GM19468 (cell line): ENCODE data around the gene LMO2.
"Not testable (repeated sequence)": the region's sequence is repeated elsewhere in the genome, so short reads cannot be mapped to it uniquely, and the experiment has no call there.

Experiments used
- ATAC-seq: cut with Tn5 transposase; IDR thresholded peaks from one replicate; pipeline ENCODE4 v1.9.1; 2021; ENCODE audit warnings: mild to moderate bottlenecking, moderate library complexity, moderate number of reproducible peaks; ENCODE audit not compliant: unreplicated experiment; ENCODE audit errors: extremely low read depth

The LMO2 gene

DNA sequence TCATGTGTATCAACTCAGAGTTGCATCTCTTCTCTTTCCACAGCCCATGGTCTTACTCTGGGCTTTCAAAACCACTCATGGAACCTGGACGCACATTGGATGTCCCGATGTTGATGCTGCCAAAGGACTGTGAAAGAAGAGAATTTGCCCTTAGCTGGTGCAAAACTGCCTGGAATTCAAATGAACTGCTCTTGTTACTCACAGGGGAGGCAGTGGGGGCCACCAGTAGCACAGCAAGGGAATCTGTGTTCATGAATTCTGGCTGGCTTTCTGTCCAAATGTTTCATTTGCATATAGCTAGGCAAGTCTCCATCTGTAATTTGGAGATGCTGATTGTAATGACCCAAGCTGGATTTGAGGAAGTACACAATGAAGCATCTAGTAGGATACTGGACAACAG lies 24.9 kb downstream of the LMO2 start:
- ATAC-seq: no peak

DNA sequence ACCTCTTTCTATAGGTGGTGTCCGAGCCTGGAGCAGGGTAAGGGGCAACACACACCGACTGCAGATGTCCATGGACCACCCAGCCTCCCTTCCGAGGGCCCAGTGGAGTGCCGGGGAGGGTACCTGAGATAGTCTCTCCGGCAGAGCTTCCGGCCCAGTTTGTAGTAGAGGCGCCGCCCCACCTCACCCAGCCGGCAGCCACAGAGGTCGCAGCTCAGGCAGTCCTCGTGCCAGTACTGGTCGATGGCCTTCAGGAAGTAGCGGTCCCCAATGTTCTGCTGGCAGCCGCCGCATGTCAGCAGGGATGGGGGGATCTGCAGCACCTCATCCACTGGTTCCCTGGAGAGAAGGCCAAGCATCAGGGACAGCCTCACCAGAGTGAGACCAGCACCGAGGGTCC lies 27.4 kb downstream of the LMO2 start:
- ATAC-seq: no peak

DNA sequence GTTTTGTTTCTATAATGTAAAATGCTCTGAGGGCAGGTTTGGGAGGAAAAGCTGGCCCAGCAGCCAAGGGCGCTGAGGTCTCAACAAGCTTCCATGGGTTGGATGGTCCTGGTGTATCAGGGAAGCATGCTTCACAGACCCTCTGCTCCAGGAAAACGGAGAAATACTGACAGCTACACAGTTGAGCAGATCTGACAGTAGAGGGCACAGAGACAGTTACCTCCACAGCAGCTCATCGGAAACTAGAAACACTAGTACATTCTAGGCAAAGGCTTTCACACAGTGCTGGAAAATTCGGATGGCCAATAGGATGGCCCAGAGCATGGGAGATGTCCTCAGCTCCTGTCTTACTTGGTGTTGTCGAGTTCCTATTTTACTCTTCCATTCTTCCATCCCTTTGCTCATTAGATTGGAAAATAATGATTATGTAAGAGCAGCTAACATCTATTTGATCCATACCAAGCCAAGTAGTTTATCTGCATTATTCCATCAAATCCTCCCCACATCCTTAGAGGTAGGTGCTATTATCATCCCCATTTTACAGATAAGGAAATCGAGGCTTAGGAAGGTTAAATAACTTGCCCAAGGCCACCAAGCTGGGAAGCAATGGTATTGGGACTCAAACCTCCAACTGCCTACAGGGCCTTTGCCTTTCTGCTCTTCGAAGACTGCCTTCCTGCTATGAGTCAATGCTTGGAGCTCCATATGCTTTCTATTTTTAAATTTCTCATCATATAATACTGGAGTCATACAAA lies 28.3 kb downstream of the LMO2 start:
- no peak for ATAC-seq

DNA sequence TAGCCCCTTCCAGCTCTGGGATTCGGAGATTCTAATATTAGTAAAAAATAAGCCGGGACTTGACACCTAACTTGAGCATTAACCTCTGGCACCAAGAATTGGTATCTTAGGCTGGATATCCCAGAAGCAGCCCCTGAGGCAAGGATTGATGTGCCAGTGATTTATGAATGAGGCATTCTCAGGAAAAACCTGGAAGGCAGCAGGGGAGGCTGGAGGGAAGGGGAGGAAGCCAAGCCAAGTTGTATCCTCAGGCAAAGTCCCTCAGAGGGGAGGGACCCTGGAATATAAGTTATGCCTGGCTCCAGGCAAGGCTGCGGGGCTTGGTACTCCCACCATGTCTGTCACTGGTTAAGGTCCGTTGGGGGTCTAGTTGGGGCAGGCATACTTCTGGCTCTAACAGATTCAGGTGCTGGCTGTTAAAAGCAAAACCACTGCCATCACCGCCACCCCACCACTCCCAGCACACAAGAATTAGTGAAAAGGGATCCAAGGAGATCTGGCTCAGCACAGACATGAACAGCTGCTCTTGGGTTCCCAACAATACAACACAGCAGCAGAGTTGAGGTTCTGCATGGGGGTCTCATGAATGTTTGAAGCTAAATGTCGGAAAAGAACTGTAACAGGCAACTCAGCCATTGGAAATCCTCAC lies 29.8 kb downstream of the LMO2 start:
- ATAC-seq: no peak

DNA sequence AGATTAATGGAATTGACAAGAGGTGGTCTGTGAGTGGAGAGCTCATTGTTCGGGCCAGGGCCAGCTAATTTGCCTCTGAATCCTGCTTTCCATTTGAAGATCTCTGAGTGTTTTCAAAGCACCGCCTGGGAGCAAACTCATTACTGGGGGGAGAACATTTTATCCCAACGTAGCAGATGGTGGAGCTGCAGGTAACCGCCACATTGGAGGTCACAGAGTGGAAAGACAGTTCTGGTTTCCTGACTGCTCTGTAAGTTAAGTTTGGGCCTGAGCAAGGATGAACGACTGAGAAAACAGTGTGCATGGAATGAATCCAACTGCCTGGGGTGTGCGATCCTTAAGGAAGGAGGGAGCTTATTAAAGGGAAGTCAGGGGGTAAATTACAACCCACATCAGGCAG lies 30.5 kb downstream of the LMO2 start:
- no peak for ATAC-seq

DNA sequence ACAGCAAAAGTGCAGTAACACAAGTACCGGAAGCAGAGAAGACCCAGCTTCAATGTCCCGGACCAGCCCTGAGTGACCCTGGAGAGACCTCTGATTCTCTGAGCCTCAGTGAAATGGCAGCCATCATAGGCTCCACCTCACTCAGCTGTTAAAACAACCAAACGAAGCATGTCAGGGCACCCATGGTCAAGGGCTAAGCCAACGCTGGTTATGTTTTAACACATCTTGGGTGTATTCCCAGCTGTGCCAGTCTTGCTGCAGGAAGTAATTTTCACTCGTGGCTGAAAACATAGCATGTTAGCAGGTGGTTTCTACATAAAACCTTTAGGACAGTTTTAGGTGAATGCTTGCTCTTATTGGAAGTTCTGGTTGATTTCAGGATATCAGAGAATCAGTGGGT lies 30.9 kb downstream of the LMO2 start:
- ATAC-seq: no peak

DNA sequence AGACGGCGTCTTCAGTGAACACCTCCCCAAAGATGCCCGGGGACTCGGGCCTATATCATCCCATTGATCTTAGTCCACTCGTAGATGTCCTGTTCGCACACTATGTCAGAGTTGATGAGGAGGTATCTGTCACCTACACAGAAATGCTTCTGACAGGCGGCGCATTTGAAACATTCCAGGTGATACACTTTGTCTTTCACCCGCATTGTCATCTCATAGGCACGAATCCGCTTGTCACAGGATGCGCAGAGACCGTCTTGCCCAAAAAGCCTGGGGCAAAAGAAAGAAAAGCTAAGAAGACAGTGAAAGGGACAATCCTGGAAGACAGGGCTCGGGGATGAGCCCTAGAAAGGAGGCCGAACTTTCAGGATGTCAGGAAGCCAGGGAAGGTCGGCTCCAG lies 32.6 kb downstream of the LMO2 start:
- no peak for ATAC-seq

DNA sequence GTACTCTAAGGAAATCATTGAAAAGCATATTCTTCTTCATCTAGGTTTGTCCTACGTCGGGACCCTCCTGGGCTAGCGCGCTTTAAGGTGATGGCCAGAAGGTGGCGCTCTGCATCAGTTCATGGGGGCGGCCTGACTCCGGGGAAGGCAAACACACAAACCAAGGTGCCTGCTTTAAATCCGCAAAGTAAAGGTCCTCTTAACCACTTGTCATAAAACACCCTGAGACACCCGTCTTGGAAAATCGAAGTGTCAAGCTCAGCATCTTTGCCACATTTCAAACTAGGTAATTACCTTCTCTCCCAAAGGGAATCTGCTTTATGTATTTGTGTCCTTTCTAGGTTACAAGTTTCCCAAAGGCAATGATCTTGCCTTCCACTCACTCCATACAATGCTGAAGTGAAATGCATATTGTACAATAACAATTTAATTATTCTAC lies 33.9 kb downstream of the LMO2 start:
- ATAC-seq: no peak

DNA sequence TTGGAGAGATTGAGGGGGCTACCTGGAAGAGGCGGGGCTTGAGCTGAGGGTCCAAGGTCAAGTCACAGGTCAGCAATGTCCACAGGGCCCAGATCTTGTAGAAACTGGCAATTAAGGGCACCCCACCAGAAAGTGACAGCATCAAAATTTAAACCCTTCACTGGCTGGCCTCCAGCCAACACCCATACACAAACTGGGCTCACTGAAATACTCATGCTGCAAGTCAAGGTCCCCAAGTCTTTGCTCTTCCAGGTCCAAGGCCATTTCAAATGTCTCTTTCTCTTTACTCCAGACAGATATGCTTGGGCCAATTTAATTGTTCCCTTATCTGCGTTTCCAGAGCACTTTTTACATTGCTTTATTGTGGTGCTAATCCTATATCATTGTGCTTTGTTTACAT lies 36.4 kb downstream of the LMO2 start:
- ATAC-seq: no peak

DNA sequence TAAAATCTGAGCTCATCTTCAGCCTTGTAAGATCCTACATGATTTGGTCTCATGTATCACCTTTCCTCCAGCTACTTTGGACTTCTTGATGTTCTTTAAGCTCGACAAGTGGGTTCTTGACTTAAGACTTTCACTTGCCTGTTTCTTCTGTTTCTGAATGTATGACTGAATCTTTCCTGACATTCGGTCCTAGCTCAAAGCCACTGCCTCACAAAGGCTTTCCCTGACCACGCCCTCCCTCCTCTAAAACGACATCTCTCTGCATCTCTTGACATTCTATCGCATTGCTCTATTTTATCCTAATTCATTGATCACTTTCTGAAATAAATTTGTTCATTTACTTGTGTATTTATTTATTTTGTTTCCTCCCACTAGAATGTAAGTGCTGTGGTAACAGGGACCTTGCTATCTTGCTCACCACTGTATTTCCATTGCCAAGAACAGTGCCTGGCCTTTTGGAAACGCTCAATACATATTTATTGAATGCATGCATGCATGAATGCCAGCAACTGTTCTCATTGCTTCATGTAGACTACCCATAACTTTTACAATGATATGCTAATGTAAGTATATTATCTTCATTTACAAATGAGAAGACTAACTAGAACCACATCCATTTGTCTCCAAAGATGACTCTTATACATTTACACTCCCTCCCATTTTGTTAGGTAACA lies 43.0 kb downstream of the LMO2 start:
- ATAC-seq: no peak

DNA sequence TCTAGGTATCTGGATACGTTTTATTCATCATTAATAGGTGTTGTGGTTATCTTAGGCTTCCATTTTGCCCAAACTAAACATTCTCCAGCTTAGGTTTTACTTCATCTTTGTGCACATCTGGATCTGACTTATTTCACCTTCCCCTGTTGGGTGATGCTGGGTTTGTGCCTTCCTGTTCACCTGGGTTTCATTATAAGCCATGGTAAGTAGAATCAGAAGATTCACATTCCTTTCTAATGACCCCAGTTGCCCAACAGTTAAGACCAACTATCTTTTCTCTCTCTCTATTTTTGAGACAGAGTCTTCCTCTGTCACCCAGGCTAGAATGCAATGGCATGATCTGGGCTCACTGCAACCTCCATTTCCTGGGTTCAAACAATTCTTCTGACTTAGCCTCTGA lies 44.6 kb downstream of the LMO2 start:
- no peak for ATAC-seq

DNA sequence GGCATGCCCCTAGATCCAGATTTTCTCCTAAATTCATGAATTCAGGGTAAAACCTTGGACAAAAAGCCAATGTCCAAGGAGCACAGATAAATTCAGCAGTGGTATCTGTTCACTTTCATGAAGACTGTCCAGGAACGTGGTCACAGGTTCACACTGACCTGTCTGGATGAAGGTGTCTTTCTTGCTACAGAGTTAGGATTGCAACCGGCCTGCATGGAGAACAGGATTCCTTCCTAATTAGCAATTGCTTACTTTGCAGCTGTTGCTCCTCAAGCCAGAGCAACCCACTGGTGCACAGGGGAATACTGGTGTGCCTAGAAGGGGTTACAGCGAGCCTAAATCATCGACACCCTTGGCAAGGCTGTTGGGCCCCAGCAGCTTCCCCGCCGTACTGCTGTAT lies 47.6 kb downstream of the LMO2 start:
- no peak for ATAC-seq

DNA sequence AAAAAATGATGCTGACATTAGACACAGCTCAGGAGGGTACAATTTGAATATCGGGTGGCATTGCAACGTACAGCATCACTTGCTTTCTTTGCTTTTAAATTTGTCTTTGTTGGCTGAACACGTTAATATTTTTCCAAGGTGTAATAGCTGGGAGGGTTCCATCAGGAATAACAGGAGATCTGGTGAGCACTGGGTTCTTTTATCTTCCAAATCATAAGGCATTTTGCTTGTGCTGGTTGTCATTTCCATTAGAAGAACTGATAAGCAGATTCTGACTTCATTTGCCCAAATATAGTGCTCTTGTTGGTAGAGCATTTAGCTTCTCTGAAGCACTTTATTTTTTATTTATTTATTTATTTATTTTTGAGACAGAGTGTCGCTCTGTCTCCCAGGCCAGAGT lies 48.9 kb downstream of the LMO2 start:
- ATAC-seq: no peak

DNA sequence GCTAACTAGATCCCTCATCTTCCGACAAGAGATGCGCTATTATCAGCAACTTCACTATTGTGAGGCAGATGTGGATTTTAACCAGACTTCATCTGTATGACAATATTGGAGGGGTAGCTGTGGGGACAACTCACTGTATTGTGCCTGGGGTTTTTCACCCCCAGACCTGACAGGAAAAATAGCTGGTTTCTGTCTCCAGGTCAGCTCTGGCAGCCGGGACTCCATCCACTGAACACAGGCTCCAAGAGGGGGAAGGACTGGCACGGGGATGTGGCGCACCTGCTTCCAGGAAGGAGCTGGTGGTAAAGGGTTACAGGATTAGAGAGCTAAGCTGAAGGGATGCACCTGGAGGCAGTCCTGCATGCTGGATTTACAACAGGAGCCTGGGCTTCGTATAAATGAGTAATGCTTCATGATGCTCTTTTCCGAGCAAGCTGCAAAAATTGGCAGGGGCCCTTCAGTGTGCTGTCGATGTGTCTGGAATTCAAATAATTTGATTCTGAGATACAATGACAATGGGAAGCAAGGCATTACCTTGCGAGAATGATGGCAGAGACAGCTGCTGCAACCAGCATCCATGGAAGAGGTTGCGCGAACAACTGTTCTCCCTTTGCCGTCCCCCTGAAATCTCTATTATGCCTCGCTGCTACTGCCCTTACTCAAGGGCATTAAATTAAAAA lies 49.5 kb downstream of the LMO2 start:
- no peak for ATAC-seq

DNA sequence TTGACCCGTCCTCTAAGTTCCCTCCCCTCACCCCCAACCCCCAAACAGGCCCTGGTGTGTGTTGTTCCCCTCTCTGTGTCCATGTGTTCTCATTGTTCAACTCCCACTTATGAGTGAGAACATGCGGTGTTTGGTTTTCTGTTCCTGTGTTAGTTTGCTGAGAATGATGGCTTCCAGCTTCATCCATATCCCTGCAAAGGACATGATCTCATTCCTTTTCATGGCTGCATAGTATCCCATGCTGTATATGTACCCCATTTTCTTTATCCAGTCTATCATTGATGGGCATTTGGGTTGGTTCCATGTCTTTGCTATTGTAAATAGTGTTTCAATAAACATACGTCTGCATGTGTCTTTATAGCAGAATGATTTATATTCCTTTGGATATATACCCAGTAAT lies 53.6 kb downstream of the LMO2 start:
- not testable (repeated sequence) for ATAC-seq

DNA sequence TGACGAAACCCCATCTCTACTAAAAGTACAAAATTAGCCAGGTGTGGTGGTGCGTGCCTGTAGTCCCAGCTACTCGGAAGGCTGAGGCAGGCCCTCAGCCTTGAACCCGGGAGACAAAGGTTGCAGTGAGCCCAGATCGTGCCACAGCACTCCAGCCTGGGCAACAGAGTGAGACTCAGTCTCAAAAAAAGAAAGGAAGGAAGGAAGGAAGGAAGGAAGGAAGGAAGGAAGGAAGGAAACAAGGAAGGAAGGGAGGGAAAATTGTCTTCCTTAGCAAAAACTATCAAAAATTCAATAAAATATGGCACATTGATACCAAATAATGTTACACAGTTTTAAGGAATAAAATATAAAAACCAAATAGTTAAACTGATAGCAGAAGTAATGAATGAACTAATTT lies 54.5 kb downstream of the LMO2 start:
- ATAC-seq: not testable (repeated sequence)

DNA sequence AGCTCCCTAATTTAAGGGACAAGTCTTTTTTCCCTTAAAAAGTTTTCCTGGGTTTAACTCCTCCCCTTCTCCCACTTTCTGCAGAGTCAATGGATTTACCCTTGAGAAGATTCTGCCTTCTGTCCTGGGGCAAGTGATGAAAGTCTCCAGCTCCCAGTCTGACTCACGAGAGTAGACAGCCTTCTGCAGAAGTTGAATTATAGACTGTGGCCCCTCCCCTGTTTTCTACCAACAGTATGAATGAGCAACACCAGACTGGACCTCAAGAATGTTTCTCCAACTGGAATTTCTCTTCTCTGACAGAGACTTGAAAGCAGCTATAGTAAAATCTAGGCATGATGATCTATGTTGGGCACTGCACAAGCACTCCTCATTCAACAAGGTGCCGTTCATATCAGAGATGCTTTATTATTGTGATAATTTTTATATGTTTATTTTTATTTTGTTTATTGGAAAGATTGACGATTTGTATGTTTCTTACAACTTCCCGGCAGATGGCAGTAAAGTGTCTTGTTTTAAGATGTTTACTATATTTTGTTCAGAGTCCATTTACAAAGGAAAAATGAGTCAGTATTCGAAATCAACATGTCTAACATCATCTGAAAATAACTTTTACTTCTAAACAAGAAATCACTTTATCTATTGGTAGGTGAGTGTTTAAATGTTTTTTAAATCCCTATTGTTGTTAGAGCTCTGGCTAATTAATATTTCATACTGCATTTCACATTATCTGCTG lies 56.6 kb downstream of the LMO2 start:
- ATAC-seq: no peak

DNA sequence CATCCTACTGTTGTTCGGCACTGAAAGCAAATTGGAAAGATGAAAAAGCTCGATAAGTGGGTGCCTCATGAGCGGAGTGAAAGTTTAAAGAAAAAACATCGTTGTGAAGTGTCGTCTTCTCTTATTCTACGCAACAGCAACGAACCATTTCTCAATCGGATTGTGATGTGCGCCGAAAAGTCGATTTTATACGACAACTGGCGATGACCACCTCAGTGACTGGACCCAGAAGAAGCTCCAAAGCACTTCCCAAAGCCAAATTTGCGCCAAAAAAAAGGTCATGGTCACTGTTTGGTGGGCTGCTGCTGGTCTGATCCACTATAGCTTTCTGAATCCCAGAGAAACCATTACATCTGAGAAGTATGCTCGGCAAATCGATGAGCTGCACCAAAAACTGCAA lies 59.2 kb downstream of the LMO2 start:
- ATAC-seq: no peak

DNA sequence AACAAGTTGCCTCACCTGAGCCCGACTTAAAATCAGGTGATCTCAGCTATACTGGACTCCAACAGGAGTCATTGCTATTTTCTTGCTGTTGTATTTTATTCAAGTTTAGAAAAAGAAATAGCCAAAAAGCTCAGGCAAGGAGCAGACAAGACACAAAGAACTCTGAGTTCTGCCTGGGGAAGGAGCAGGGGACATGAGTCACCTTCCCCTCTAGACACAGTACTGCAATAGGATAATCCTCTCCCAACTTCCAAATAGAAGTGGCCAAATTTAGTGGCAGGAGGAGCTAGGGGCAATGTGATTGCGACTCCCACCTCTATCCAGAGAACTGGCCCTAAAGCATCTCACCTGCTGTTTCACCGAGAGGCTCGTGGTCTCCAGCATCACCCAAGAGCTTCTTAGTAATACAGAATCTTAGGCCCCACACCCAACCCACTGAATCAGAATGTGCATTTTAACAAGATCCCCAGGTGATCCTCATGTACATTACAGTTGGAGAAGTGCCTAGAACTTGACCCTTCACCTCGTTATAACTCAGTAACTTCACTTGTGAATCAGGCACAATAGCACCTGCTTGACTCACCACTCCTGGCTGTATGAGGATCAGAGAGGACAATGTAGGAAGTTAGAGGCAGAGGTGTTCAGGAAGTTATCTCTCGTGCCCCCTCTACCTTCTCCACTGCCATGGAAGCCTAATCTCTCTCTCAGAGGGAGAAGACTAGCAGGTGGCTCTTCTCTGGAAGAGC lies 60.8 kb downstream of the LMO2 start:
- ATAC-seq: no peak
